HepG2 (cell line): ENCODE data around the gene HOXD3. TPM values are rescaled to one million over a fixed set of nuclear protein-coding genes. Genes with fewer than 3 reads are reported as not detected.

Experiments used
- AKAP8 ChIP-seq: sonication (generic); formaldehyde crosslinking; IDR thresholded peaks from 2 replicates; pipeline ENCODE4 v1.5.1; 2020; ENCODE audit warnings: mild to moderate bottlenecking, missing genetic modification reagents
- DMTF1 ChIP-seq: sonication (generic); formaldehyde crosslinking; IDR thresholded peaks from 2 replicates; pipeline ENCODE4 v1.4.0; 2020; ENCODE audit warnings: mild to moderate bottlenecking, missing genetic modification reagents
- EHMT2 ChIP-seq: fragments of 200-600 bp; sonication (generic); IDR thresholded peaks from 2 replicates; pipeline ENCODE4 v1.7.0; 2017; ENCODE audit warnings: antibody characterized with exemption, low read depth, low read length, borderline replicate concordance
- MED1 ChIP-seq: sonication (generic); formaldehyde crosslinking; IDR thresholded peaks from 2 replicates; pipeline ENCODE4 v1.4.0; 2020; ENCODE audit warnings: missing genetic modification reagents
- NR3C1 ChIP-seq: sonication (generic); formaldehyde crosslinking; IDR thresholded peaks from 2 replicates; pipeline ENCODE4 v1.4.0; 2020; ENCODE audit warnings: missing genetic modification reagents
- PCBP1 ChIP-seq: fragments of 200-400 bp; formaldehyde crosslinking; IDR thresholded peaks from 2 replicates; pipeline ENCODE4 v1.6.1; 2017; ENCODE audit warnings: mild to moderate bottlenecking, low read depth, low read length, borderline replicate concordance
- POLR2G ChIP-seq: fragments of 200-400 bp; formaldehyde crosslinking; IDR thresholded peaks from 2 replicates; pipeline ENCODE4 v1.6.1; 2018; ENCODE audit warnings: mild to moderate bottlenecking, low read depth, low read length, moderate library complexity
- RAD21 ChIP-seq: fragments of 450-650 bp; formaldehyde crosslinking; IDR thresholded peaks from 2 replicates; pipeline ENCODE4 v1.5.0; 2020; ENCODE audit warnings: mild to moderate bottlenecking
- SCMH1 ChIP-seq: sonication (generic); formaldehyde crosslinking; IDR thresholded peaks from 2 replicates; pipeline ENCODE4 v1.9.0; 2021; ENCODE audit warnings: missing genetic modification reagents, mild to moderate bottlenecking, borderline replicate concordance
- SP2 ChIP-seq: sonication (generic); formaldehyde crosslinking; IDR thresholded peaks from 2 replicates; pipeline ENCODE4 v1.5.1; 2020; ENCODE audit warnings: mild to moderate bottlenecking, missing genetic modification reagents
- SRSF9 ChIP-seq: fragments of 200-400 bp; formaldehyde crosslinking; IDR thresholded peaks from 2 replicates; pipeline ENCODE4 v1.6.1; 2018; ENCODE audit warnings: borderline replicate concordance, mild to moderate bottlenecking, low read depth, low read length; ENCODE audit not compliant: insufficient read depth, poor library complexity, severe bottlenecking
- TBP ChIP-seq: sonication (generic); formaldehyde crosslinking; IDR thresholded peaks from 2 replicates; pipeline ENCODE4 v1.5.0; 2020; ENCODE audit warnings: missing genetic modification reagents
- UBTF ChIP-seq: sonication (generic); formaldehyde crosslinking; IDR thresholded peaks from 2 replicates; pipeline ENCODE4 v1.4.0; 2020; ENCODE audit warnings: mild to moderate bottlenecking, missing genetic modification reagents
- ZBTB25 ChIP-seq: IDR thresholded peaks from 2 replicates; pipeline ENCODE4 v1.6.1; 2018; ENCODE audit warnings: missing genetic modification reagents
- ZBTB3 ChIP-seq: sonication (generic); formaldehyde crosslinking; IDR thresholded peaks from 2 replicates; pipeline ENCODE4 v1.4.0; 2020; ENCODE audit warnings: low read depth, mild to moderate bottlenecking, moderate library complexity, missing genetic modification reagents, borderline replicate concordance
- ZBTB38 ChIP-seq: sonication (generic); formaldehyde crosslinking; IDR thresholded peaks from 2 replicates; pipeline ENCODE4 v1.5.1; 2020; ENCODE audit warnings: mild to moderate bottlenecking, missing genetic modification reagents
- ZBTB8A ChIP-seq: sonication (generic); formaldehyde crosslinking; IDR thresholded peaks from 2 replicates; pipeline ENCODE4 v1.4.0; 2020; ENCODE audit warnings: mild to moderate bottlenecking, low read depth, missing genetic modification reagents, borderline replicate concordance
- ZFP36L2 ChIP-seq: sonication (generic); formaldehyde crosslinking; IDR thresholded peaks from 2 replicates; pipeline ENCODE4 v1.4.0; 2020; ENCODE audit warnings: missing genetic modification reagents
- ZNF333 ChIP-seq: sonication (generic); formaldehyde crosslinking; IDR thresholded peaks from 2 replicates; pipeline ENCODE4 v1.4.0; 2020; ENCODE audit warnings: mild to moderate bottlenecking, missing genetic modification reagents, borderline replicate concordance
- ZNF33B ChIP-seq: sonication (generic); formaldehyde crosslinking; IDR thresholded peaks from 2 replicates; pipeline ENCODE4 v1.5.1; 2020; ENCODE audit warnings: mild to moderate bottlenecking, missing genetic modification reagents
- ZNF580 ChIP-seq: IDR thresholded peaks from 2 replicates; pipeline ENCODE4 v1.6.1; 2016; ENCODE audit warnings: low read depth, borderline replicate concordance
- ZNF652 ChIP-seq: IDR thresholded peaks from 2 replicates; pipeline ENCODE4 v1.6.1; 2016; ENCODE audit warnings: low read depth, borderline replicate concordance
- ZNF775 ChIP-seq: sonication (generic); formaldehyde crosslinking; IDR thresholded peaks from 2 replicates; pipeline ENCODE4 v1.4.0; 2020; ENCODE audit warnings: missing genetic modification reagents, mild to moderate bottlenecking, moderate library complexity, borderline replicate concordance
- ZNF788 ChIP-seq: sonication (generic); formaldehyde crosslinking; IDR thresholded peaks from 2 replicates; pipeline ENCODE4 v1.5.0; 2020; ENCODE audit warnings: mild to moderate bottlenecking, missing genetic modification reagents, borderline replicate concordance
- polyA plus RNA-seq, 8 experiments: library from polyadenylated mRNA; depleted of rRNA in 3 of 8; stranded (reverse) in 7 of 8; unstranded in 1 of 8; fragments of >200 nt; fragmentation: Illumina TruSeq in 4 of 8; extraction: Trizol in 4 of 8; gene quantifications; 2 replicates each; pipeline versions ENCODE4 v1.2.1 to v1.2.3, GENCODE V29; 2011 to 2016; ENCODE audit warnings: low read depth in 4 of 8, missing spikeins in 1 of 8, mixed read lengths in 1 of 8; ENCODE audit not compliant: insufficient read depth in 1 of 8
- total RNA-seq, 5 experiments: library from RNA; depleted of rRNA; stranded (reverse); fragments of >200 nt; fragmentation: Illumina TruSeq; extraction: Trizol; gene quantifications; 2 replicates each; pipeline ENCODE4 v1.2.3, GENCODE V29; 2016; ENCODE audit warnings: low read depth in 1 of 5

HOXD3 gene
- total and polyA plus RNA-seq, 2 of the 13 experiments (the other 11 are each of a cell fraction or from before 2014, with no cell fraction given) = 0.05 to 0.09 TPM

GRCh38 chr2:176174824-176175708, 18.0 kb downstream of the HOXD3 start (continued):
- TF ChIP-seq NR3C1 (CRISPR knock-in tag) = no peak
- no peak for TF ChIP-seq ZBTB8A (CRISPR knock-in tag)
- TF ChIP-seq ZFP36L2 (CRISPR knock-in tag) = no peak
- no peak for TF ChIP-seq RAD21 (CRISPR knock-in tag)
- TF ChIP-seq MED1 (CRISPR knock-in tag) = no peak
- TF ChIP-seq EHMT2 = no peak
- TF ChIP-seq POLR2G = peak; percentile 47
- no peak for TF ChIP-seq PCBP1
- no peak for TF ChIP-seq AKAP8 (CRISPR knock-in tag)
- TF ChIP-seq TBP (CRISPR knock-in tag) = no peak
- TF ChIP-seq DMTF1 (CRISPR knock-in tag) = no peak
- peak; percentile 62; the same call in 1 of the 2 replicates for TF ChIP-seq ZBTB38 (CRISPR knock-in tag)
- no peak for TF ChIP-seq SP2
- TF ChIP-seq ZBTB3 = no peak
- no peak for TF ChIP-seq ZNF775 (CRISPR knock-in tag)
- no peak for TF ChIP-seq SCMH1 (CRISPR knock-in tag)
- no peak; the same call in 1 of the 2 replicates for TF ChIP-seq ZNF788 (CRISPR knock-in tag)
- peak; percentile 61; the same call in 1 of the 2 replicates for TF ChIP-seq UBTF (CRISPR knock-in tag)
- TF ChIP-seq ZBTB25 (CRISPR knock-in tag) = no peak
- no peak for TF ChIP-seq ZNF652 (CRISPR knock-in tag)
- 0 out of 2 replicates have a peak, but pooled peaks have one; percentile 49 for TF ChIP-seq ZNF33B (CRISPR knock-in tag)
- TF ChIP-seq SRSF9 = no peak
- no peak for TF ChIP-seq ZNF333 (CRISPR knock-in tag)
- no peak for TF ChIP-seq ZNF580 (CRISPR knock-in tag)
